HepG2 (cell line): ENCODE measurements around the gene TUBAL3. TPM values are rescaled to one million over a fixed set of nuclear protein-coding genes. Genes with fewer than 3 reads are reported as not detected.

Experiments used
- ETV5 ChIP-seq: IDR thresholded peaks from 2 replicates; pipeline ENCODE4 v1.6.1; 2018; ENCODE audit warnings: missing biosample characterization, missing genetic modification reagents, inconsistent platforms, borderline replicate concordance
- ETV6 ChIP-seq: sonication (generic); formaldehyde crosslinking; conservative IDR thresholded peaks from 2 replicates; pipeline ENCODE4 v1.4.0; 2020; ENCODE audit warnings: missing genetic modification reagents
- GPBP1L1 ChIP-seq: sonication (generic); formaldehyde crosslinking; IDR thresholded peaks from 2 replicates; pipeline ENCODE4 v1.5.0; 2020; ENCODE audit warnings: mild to moderate bottlenecking, missing genetic modification reagents
- KDM2A ChIP-seq: sonication (generic); formaldehyde crosslinking; IDR thresholded peaks from 2 replicates; pipeline ENCODE4 v1.4.0; 2020; ENCODE audit warnings: low read depth, missing genetic modification reagents, borderline replicate concordance
- KMT2B ChIP-seq: IDR thresholded peaks from 2 replicates; pipeline ENCODE4 v1.6.1; 2016; ENCODE audit warnings: missing genetic modification reagents, missing compliant biosample characterization
- MEIS1 ChIP-seq: sonication (generic); formaldehyde crosslinking; IDR thresholded peaks from 2 replicates; pipeline ENCODE4 v1.9.0; 2021; ENCODE audit warnings: mild to moderate bottlenecking, missing genetic modification reagents, moderate library complexity, borderline replicate concordance
- NFKB2 ChIP-seq: sonication (generic); formaldehyde crosslinking; IDR thresholded peaks from 2 replicates; pipeline ENCODE4 v1.4.0; 2020; ENCODE audit warnings: missing genetic modification reagents, borderline replicate concordance
- NONO ChIP-seq, 2 experiments: fragments of 450-650 bp in 1 of 2; sonication (generic) in 1 of 2; formaldehyde crosslinking in 1 of 2; IDR thresholded peaks in 1 of 2; conservative IDR thresholded peaks in 1 of 2; 2 replicates each; pipeline versions ENCODE4 v1.6.1 to v1.8.0; 2017 to 2022; ENCODE audit warnings: mild to moderate bottlenecking in 1 of 2, missing genetic modification reagents in 1 of 2, moderate library complexity in 1 of 2
- RBFOX2 ChIP-seq: fragments of 200-400 bp; formaldehyde crosslinking; IDR thresholded peaks from 2 replicates; pipeline ENCODE4 v1.6.1; 2017; ENCODE audit warnings: low read depth, mild to moderate bottlenecking, low read length
- RFX1 ChIP-seq: fragments of 450-650 bp; IDR thresholded peaks from 2 replicates; pipeline ENCODE4 v1.6.1; 2017
- RFX3 ChIP-seq: IDR thresholded peaks from 2 replicates; pipeline ENCODE4 v1.6.1; 2016; ENCODE audit warnings: missing biosample characterization, missing genetic modification reagents
- RFXANK ChIP-seq: IDR thresholded peaks from 2 replicates; pipeline ENCODE4 v1.6.1; 2016
- SALL1 ChIP-seq: sonication (generic); formaldehyde crosslinking; IDR thresholded peaks from 2 replicates; pipeline ENCODE4 v1.8.0; 2022; ENCODE audit warnings: mild to moderate bottlenecking, missing genetic modification reagents
- SIN3A ChIP-seq: IDR thresholded peaks from 2 replicates; pipeline ENCODE4 v1.6.1; 2011; ENCODE audit warnings: low read depth, mild to moderate bottlenecking, control low read depth, low read length, borderline replicate concordance
- TGIF2 ChIP-seq: IDR thresholded peaks from 2 replicates; pipeline ENCODE4 v1.6.1; 2016; ENCODE audit warnings: control low read depth, missing compliant biosample characterization
- ZFX ChIP-seq: sonication (generic); formaldehyde crosslinking; IDR thresholded peaks from 2 replicates; pipeline ENCODE4 v1.4.0; 2020; ENCODE audit warnings: mild to moderate bottlenecking, low read depth, missing genetic modification reagents, moderate library complexity
- ZNF3 ChIP-seq: IDR thresholded peaks from 2 replicates; pipeline ENCODE4 v1.7.0; 2017; ENCODE audit warnings: inconsistent platforms
- ZNF317 ChIP-seq: sonication (generic); formaldehyde crosslinking; IDR thresholded peaks from 2 replicates; pipeline ENCODE4 v1.5.0; 2020; ENCODE audit warnings: mild to moderate bottlenecking, missing genetic modification reagents
- ZNF792 ChIP-seq: IDR thresholded peaks from 2 replicates; pipeline ENCODE4 v1.6.1; 2016
- polyA plus RNA-seq, 8 experiments: library from polyadenylated mRNA; depleted of rRNA in 3 of 8; stranded (reverse) in 7 of 8; unstranded in 1 of 8; fragments of >200 nt; fragmentation: Illumina TruSeq in 4 of 8; extraction: Trizol in 4 of 8; gene quantifications; 2 replicates each; pipeline versions ENCODE4 v1.2.1 to v1.2.3, GENCODE V29; 2011 to 2016; ENCODE audit warnings: low read depth in 4 of 8, missing spikeins in 1 of 8, mixed read lengths in 1 of 8; ENCODE audit not compliant: insufficient read depth in 1 of 8
- total RNA-seq, 5 experiments: library from RNA; depleted of rRNA; stranded (reverse); fragments of >200 nt; fragmentation: Illumina TruSeq; extraction: Trizol; gene quantifications; 2 replicates each; pipeline ENCODE4 v1.2.3, GENCODE V29; 2016; ENCODE audit warnings: low read depth in 1 of 5
- TF ChIP-seq, protein P1 (sequence below): sonication (generic); formaldehyde crosslinking; conservative IDR thresholded peaks from 2 replicates; pipeline ENCODE4 v1.8.0; 2022; ENCODE audit warnings: mild to moderate bottlenecking, moderate library complexity, missing genetic modification reagents
- TF ChIP-seq, protein P2 (sequence below), 2 experiments: fragments of 450-650 bp in 1 of 2; sonication (generic) in 1 of 2; formaldehyde crosslinking; IDR thresholded peaks; 2 replicates each; pipeline versions ENCODE4 v1.5.0 to v1.8.0; 2020 to 2022; ENCODE audit warnings: mild to moderate bottlenecking in 1 of 2, missing genetic modification reagents in 1 of 2
- TF ChIP-seq, protein P3 (sequence below): sonication (generic); formaldehyde crosslinking; IDR thresholded peaks from 2 replicates; pipeline ENCODE4 v1.4.0; 2020; ENCODE audit warnings: missing genetic modification reagents
- TF ChIP-seq, protein P4 (sequence below): sonication (generic); formaldehyde crosslinking; IDR thresholded peaks from 2 replicates; pipeline ENCODE4 v1.4.0; 2020; ENCODE audit warnings: missing genetic modification reagents

The TUBAL3 gene
- total and polyA plus RNA-seq, 2 of the 13 experiments (the other 11 are each of a cell fraction or from before 2014, with no cell fraction given), result 0.07 to 0.26 TPM

DNA sequence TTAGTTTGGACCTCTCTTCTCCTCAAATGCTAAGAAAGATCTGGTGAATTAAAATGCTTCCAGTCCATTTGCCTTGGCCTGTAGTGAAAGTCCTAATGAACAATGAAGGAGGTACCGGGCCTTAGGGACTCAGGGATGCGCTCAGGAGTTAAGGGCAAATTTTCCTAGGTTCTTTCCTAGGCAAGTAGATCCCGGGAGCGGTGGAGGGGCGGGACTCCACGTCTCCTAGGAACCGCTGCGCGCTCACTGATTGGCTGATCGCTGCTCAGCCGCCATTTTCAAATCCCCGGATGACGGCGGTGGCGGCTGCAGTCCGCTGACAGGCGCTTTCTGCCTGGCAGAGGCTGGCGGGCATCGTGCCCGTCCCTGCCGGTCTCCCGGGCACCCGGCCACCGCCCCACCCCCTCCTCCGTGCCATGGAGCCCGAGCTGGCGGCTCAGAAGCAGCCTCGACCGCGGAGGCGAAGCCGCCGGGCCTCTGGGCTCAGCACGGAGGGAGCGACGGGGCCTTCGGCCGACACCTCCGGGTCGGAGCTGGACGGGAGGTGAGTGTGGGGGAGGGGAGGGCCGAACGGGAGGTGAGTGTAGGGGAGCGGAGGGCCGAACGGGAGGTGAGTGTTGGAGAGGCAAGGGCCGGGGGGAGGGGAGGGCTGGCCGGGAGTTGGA is 7.8 kb upstream of the TUBAL3 start, which contains the start of gene NET1 (continued):
- TF ChIP-seq MEIS1 (CRISPR knock-in tag), result peak; percentile 52; the same call in 1 of the 2 replicates
- no peak for TF ChIP-seq ETV6 (CRISPR knock-in tag)
- TF ChIP-seq ETV5 (CRISPR knock-in tag), result peak; percentile 30; the same call in 1 of the 2 replicates
- peak; percentile 58; the same call in 1 of the 2 replicates for TF ChIP-seq NFKB2
- peak; percentile 88 for TF ChIP-seq RFX3 (CRISPR knock-in tag)
- TF ChIP-seq, protein P1, sequence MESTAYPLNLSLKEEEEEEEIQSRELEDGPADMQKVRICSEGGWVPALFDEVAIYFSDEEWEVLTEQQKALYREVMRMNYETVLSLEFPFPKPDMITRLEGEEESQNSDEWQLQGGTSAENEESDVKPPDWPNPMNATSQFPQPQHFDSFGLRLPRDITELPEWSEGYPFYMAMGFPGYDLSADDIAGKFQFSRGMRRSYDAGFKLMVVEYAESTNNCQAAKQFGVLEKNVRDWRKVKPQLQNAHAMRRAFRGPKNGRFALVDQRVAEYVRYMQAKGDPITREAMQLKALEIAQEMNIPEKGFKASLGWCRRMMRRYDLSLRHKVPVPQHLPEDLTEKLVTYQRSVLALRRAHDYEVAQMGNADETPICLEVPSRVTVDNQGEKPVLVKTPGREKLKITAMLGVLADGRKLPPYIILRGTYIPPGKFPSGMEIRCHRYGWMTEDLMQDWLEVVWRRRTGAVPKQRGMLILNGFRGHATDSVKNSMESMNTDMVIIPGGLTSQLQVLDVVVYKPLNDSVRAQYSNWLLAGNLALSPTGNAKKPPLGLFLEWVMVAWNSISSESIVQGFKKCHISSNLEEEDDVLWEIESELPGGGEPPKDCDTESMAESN (CRISPR knock-in tag), result peak; percentile 67; the same call in 1 of the 2 replicates
- peak; percentile 81 for TF ChIP-seq ZFX
- TF ChIP-seq KMT2B (CRISPR knock-in tag), result peak; percentile 65; the same call in 1 of the 2 replicates
- no peak for TF ChIP-seq ZNF792 (CRISPR knock-in tag)
- peak; percentile 59; the same call in 1 of the 2 replicates for TF ChIP-seq KDM2A
- TF ChIP-seq SIN3A, result peak; percentile 99
- no peak for TF ChIP-seq NONO (IDR thresholded peaks at IDR 0.05)
- TF ChIP-seq NONO (CRISPR knock-in tag; conservative IDR thresholded peaks at IDR 0.05), result 0 out of 2 replicates have a peak, but pooled peaks have one; percentile 40
- peak; percentile 87 for TF ChIP-seq RFX1
- TF ChIP-seq, protein P2, sequence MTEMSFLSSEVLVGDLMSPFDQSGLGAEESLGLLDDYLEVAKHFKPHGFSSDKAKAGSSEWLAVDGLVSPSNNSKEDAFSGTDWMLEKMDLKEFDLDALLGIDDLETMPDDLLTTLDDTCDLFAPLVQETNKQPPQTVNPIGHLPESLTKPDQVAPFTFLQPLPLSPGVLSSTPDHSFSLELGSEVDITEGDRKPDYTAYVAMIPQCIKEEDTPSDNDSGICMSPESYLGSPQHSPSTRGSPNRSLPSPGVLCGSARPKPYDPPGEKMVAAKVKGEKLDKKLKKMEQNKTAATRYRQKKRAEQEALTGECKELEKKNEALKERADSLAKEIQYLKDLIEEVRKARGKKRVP (CRISPR knock-in tag; IDR thresholded peaks at IDR 0.05), result peak in 1 of 2 experiments; percentile 31; a peak in 1 of 4 replicates
- no peak for TF ChIP-seq GPBP1L1 (CRISPR knock-in tag)
- no peak for TF ChIP-seq RFXANK (CRISPR knock-in tag)
- TF ChIP-seq TGIF2 (CRISPR knock-in tag), result peak; percentile 99
- TF ChIP-seq SALL1 (CRISPR knock-in tag), result peak; percentile 54; the same call in 1 of the 2 replicates
- TF ChIP-seq, protein P3, sequence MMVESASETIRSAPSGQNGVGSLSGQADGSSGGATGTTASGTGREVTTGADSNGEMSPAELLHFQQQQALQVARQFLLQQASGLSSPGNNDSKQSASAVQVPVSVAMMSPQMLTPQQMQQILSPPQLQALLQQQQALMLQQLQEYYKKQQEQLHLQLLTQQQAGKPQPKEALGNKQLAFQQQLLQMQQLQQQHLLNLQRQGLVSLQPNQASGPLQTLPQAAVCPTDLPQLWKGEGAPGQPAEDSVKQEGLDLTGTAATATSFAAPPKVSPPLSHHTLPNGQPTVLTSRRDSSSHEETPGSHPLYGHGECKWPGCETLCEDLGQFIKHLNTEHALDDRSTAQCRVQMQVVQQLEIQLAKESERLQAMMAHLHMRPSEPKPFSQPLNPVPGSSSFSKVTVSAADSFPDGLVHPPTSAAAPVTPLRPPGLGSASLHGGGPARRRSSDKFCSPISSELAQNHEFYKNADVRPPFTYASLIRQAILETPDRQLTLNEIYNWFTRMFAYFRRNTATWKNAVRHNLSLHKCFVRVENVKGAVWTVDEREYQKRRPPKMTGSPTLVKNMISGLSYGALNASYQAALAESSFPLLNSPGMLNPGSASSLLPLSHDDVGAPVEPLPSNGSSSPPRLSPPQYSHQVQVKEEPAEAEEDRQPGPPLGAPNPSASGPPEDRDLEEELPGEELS (CRISPR knock-in tag), result 0 out of 2 replicates have a peak, but pooled peaks have one; percentile 9
- no peak for TF ChIP-seq ZNF317 (CRISPR knock-in tag)
- TF ChIP-seq RBFOX2, result peak; percentile 74
- TF ChIP-seq, protein P4, sequence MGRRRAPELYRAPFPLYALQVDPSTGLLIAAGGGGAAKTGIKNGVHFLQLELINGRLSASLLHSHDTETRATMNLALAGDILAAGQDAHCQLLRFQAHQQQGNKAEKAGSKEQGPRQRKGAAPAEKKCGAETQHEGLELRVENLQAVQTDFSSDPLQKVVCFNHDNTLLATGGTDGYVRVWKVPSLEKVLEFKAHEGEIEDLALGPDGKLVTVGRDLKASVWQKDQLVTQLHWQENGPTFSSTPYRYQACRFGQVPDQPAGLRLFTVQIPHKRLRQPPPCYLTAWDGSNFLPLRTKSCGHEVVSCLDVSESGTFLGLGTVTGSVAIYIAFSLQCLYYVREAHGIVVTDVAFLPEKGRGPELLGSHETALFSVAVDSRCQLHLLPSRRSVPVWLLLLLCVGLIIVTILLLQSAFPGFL (CRISPR knock-in tag), result no peak
- no peak for TF ChIP-seq ZNF3 (CRISPR knock-in tag)
